HG02885 (cell line): ENCODE results near the gene SULT1C2.
"Not testable (repeated sequence)": the region's sequence is repeated elsewhere in the genome, so short reads cannot be mapped to it uniquely, and the experiment has no call there.

Source experiments
- ATAC-seq: cut with Tn5 transposase; IDR thresholded peaks from one replicate; pipeline ENCODE4 v1.9.1; 2021; ENCODE audit warnings: mild to moderate bottlenecking; ENCODE audit not compliant: unreplicated experiment, poor library complexity

The SULT1C2 gene

DNA sequence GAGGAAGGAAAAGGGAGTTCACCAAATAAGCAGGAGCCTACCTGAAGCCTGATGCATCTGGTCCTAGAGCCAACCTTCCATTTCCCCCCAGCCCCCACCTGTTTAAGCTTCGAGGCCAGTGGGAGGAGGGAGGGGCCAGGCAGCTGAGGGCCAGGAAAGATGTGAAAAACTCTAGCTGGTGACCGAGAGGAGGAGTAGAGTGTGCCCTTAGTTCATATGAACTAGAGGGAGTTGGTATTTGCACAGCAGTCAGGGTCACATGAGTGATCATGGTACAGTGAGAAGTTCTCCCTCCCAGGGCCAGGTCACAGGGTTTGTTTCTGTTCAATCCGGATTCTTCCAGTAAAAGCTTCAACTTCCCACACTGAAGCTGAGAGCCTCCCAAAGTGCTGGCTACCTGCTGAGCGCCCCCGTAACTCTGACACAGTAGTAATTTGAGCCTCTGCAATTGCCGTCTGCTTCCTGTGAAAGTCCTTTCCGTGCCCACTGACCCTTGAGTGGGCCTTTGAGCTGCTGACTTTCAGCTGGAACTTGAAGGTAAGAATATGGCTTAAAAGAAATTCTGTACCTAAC, at the start of gene SULT1C2:
TSS of gene SULT1C2 (plus strand) at position 362 of the 573 bp plus-strand sequence. CDS start 4,773 bp downstream, outside the sequence.
- ATAC-seq = no peak

- no peak for ATAC-seq
These were observed 48.9 kb upstream of the SULT1C2 start, which contains the start of gene SULT1C3 for GRCh38 chr2:108239786-108240185. TSS of gene SULT1C3 (plus strand) at chr2:108239968. CDS start at chr2:108247195, 7,227 bp downstream.

- ATAC-seq = no peak
These were observed 47.7 kb upstream of the SULT1C2 start for GRCh38 chr2:108240966-108241365.

- ATAC-seq = no peak
These were observed 45.1 kb upstream of the SULT1C2 start for GRCh38 chr2:108243566-108243965.

DNA sequence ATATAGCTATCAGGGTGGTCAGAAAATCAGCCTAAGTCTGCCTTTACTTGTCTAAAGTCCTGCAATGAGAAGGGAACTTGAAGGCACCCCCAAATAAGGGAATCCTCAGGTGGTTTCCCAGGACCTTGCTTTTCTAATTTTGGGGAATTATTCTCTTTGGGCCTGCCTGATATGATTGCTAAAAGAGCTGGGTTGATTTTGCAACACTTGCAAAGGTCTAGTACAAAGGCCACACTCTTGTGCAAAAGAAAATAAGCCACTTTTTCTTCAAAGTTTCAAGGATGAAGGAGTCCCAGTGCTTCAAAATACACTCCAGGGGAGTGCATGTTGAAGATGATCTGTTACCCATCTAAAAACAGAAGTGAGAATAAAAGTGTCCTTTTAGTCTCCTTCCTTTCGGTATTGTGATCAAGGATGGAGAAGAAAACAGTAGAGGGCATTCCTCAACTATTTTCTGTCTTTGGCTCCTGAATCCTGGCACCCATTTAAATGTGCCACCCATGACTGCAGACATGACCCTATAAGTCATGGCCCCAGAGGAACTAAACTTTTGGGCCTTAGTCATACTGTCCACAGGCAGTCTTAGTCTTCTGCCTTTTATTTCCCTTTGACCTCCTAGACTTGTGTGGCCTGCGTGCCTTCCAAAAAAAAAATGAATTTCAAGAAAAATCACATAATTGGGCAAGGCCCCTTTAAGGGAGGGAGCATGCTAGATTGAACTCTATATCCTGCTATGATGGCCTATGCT, 43.9 kb upstream of the SULT1C2 start:
- no peak for ATAC-seq

- ATAC-seq = no peak
These were observed 35.6 kb upstream of the SULT1C2 start for GRCh38 chr2:108253106-108253505.

GRCh38 chr2:108257757-108258331, 30.9 kb upstream of the SULT1C2 start:
- ATAC-seq = no peak

GRCh38 chr2:108260773-108261172, 27.9 kb upstream of the SULT1C2 start:
- ATAC-seq = no peak

- no peak for ATAC-seq
These were observed 26.7 kb upstream of the SULT1C2 start for GRCh38 chr2:108262036-108262435.

DNA sequence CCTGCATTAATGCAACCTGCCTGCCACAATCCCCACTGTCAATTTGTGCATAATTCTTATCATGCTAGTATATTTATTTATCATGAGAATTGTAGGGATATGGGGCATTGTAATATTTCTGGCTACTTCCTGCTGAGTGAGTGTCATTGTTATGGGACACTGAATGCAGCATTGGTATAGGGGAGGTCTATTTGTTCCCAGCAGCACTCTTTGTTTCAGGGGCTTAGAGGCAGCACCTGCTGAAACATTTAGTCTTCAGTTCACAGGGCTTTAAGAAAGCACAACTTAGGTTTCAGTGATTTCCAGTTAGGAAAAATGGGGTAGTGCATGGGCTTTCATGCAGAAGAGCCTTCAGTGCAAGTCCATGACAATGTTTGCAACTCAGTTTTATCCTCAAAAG, 25.3 kb upstream of the SULT1C2 start:
- no peak for ATAC-seq

DNA sequence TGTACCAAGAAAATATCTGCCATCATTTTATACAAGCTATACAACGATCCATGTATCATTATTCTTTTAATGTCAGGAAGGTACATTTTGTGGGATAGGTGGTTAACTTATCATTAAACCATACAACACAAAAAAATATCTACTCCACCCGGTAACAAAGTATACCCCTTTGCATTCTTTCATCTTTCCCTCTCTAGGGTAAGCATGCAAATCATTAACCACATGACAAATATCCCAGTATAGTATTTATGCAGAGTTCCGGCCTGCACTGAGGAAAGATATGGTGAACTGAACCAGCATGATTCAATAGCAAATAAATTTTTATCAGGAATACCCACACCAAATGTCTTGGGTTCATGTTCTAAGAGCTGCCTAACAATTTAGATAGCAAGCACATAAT, 22.5 kb upstream of the SULT1C2 start:
- no peak for ATAC-seq

GRCh38 chr2:108267101-108267500, 21.6 kb upstream of the SULT1C2 start:
- ATAC-seq = no peak

- no peak for ATAC-seq
These were observed 20.7 kb upstream of the SULT1C2 start for GRCh38 chr2:108268001-108268400.

GRCh38 chr2:108270346-108270745, 18.3 kb upstream of the SULT1C2 start:
- no peak for ATAC-seq

- ATAC-seq = no peak
These were observed 17.8 kb upstream of the SULT1C2 start for GRCh38 chr2:108270768-108271506.

GRCh38 chr2:108271691-108272253, 16.9 kb upstream of the SULT1C2 start:
- ATAC-seq = no peak

GRCh38 chr2:108278631-108279030, 10.1 kb upstream of the SULT1C2 start:
- ATAC-seq = no peak

GRCh38 chr2:108279468-108279867, 9.2 kb upstream of the SULT1C2 start:
- no peak for ATAC-seq

DNA sequence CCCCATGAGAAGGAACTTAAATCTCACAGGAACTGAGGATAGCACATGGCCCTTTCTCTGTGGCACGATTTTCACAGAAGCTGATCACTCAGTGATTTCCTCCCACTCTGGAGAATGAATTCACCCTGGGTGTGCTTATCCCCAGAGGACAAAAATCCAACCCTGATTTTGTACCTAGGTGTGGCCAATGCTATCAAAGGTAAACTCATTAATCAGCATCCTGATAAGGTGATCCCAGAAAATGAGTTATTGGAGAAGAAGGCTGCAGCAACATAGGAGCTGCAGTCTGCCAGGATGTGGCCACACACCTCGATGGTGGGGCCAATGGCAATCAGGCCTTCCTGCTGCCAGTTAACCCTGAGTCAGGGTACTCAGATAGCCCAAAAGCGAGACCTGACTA, 8.2 kb upstream of the SULT1C2 start:
- ATAC-seq = no peak

DNA sequence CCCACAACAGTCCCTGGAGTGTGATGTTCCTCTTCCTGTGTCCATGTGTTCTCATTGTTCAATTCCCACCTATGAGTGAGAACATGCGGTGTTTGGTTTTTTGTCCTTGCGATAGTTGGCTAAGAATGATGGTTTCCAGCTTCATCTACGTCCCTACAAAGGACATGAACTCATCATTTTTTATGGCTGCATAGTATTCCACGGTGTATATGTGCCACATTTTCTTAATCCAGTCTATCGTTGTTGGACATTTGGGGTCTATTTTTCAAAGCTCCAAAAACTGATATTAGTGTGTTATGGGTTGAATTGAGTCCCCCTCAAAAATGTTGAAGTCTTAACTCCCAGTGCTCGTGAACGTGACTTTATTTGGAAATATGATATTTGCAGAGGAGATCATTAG, 4.1 kb upstream of the SULT1C2 start:
- not testable (repeated sequence) for ATAC-seq

DNA sequence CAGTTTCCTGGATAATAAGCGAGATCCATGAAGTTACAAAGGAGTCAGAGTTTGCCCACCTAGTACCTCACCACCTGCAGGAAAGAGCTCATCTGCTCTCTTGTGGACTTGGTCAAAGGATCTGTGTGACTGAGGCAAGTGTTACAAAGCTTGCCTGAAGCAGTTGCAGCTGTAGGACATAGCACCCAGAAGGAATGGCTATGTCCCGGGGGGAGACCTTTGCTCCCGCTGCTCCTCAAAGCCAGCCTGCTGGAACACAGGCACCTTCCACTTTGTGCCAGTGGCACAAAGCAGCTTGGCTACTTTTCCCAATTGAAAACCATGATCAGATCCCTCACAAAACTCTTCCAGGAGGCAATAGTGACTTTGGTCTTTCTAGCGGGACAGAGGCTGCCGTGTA, 3.1 kb upstream of the SULT1C2 start:
- ATAC-seq = no peak
